Adrenal gland (tissue), 5 donors: Measurements from ENCODE around the gene COL23A1.

ENCODE experiments used
- POLR2A ChIP-seq, 2 donors: fragments of 450-650 bp; IDR thresholded peaks; one replicate each; pipeline ENCODE4 v1.6.1; 2017; ENCODE audit warnings: antibody characterized with exemption in 2 of 2, mild to moderate bottlenecking in 2 of 2, moderate library complexity in 1 of 2
- TF ChIP-seq, protein P1 (sequence below), 6 experiments: fragments of 450-650 bp in 4 of 6; fragments of 200-600 bp in 2 of 6; sonication (generic) in 1 of 6; IDR thresholded peaks; 1 replicate in 5 of 6; 2 replicates in 1 of 6; pipeline versions ENCODE4 v1.5.1 to v1.8.0; 2016 to 2021; ENCODE audit warnings: antibody characterized with exemption in 6 of 6, mild to moderate bottlenecking in 2 of 6, moderate library complexity in 1 of 6
- donor health status: DM: no; HTN: no; CAD: no.

GRCh38 chr5:178458140-178458539 is 132.1 kb downstream of the COL23A1 start:
- TF ChIP-seq, protein P1, sequence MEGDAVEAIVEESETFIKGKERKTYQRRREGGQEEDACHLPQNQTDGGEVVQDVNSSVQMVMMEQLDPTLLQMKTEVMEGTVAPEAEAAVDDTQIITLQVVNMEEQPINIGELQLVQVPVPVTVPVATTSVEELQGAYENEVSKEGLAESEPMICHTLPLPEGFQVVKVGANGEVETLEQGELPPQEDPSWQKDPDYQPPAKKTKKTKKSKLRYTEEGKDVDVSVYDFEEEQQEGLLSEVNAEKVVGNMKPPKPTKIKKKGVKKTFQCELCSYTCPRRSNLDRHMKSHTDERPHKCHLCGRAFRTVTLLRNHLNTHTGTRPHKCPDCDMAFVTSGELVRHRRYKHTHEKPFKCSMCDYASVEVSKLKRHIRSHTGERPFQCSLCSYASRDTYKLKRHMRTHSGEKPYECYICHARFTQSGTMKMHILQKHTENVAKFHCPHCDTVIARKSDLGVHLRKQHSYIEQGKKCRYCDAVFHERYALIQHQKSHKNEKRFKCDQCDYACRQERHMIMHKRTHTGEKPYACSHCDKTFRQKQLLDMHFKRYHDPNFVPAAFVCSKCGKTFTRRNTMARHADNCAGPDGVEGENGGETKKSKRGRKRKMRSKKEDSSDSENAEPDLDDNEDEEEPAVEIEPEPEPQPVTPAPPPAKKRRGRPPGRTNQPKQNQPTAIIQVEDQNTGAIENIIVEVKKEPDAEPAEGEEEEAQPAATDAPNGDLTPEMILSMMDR (IDR thresholded peaks at IDR 0.05): no peak
- TF ChIP-seq POLR2A (IDR thresholded peaks at IDR 0.05): no peak
